ENCODE measurements around the gene LDLRAD3. TPM values are rescaled to one million over a fixed set of nuclear protein-coding genes. Genes with fewer than 3 reads are reported as not detected.

The LDLRAD3 gene
- total RNA-seq, 1 experiment from 2014 or later: 12.1 TPM

- H3K4me1 Mint-ChIP-seq: peaks cover 16 to 17% of the 10 kb centered on the region in 2 experiments
- WGBS (ENCODE audit: extremely low coverage, insufficient read length, low lambda C conversion rate): no CpG with 5 or more reads among the region's 4 CpGs
- no peak for DNase-seq
Measured at GRCh38 chr11:36009473-36009872, 65.6 kb downstream of the LDLRAD3 start.

More at GRCh38 chr11:36009473-36009872, 65.6 kb downstream of the LDLRAD3 start:
- H3K23ac ChIP-seq (ENCODE audit: insufficient read length, low read depth, low read length): no peak overlapping the region
- Mint-ChIP-seq H3K36me3 (ENCODE audit: insufficient read depth in 1 of 3, low read depth in 3 of 3) (peaks cover 5 to 16% (median 12%) of the 10 kb centered on the region in 3 experiments), H3K27me3 (ENCODE audit: low read depth) (no peaks in the 10 kb centered on the region), H3K27ac (no peak overlapping the region), H3K4me3 (no peak overlapping the region), H3K9me3 (peaks cover 11 to 16% of the 10 kb centered on the region in 2 experiments)
- no peak overlapping the region for H3T11ph ChIP-seq (ENCODE audit: low read length)
- no peak overlapping the region for H4K8ac ChIP-seq (replicated peaks; ENCODE audit: insufficient read length, low read depth, low read length)
- H2BK5ac ChIP-seq (ENCODE audit: insufficient read length, low read length): no peak overlapping the region
- no peaks in the 10 kb centered on the region for H3K27me3 ChIP-seq (ENCODE audit: insufficient read depth, low read length)
- no peak overlapping the region for H2AK5ac ChIP-seq (ENCODE audit: insufficient read length, low read length)
- no peak overlapping the region for H3K4ac ChIP-seq (ENCODE audit: low read depth, low read length)
- no peaks in the 10 kb centered on the region for H4K20me1 ChIP-seq (ENCODE audit: control insufficient read depth, insufficient read depth, insufficient read length)
- no peak overlapping the region for H2AFZ ChIP-seq (ENCODE audit: low read length)
- H4K91ac ChIP-seq (ENCODE audit: insufficient read length, low read depth, low read length): no peak overlapping the region
- no peak overlapping the region for H2BK15ac ChIP-seq (ENCODE audit: low read depth, low read length)
- no peak overlapping the region for H2BK120ac ChIP-seq (ENCODE audit: low read depth, low read length, poor library complexity, severe bottlenecking)
- H4K5ac ChIP-seq (ENCODE audit: insufficient read length, low read depth, low read length): no peak overlapping the region
- H3K27ac ChIP-seq (ENCODE audit: insufficient read length, low read depth, low read length): no peak overlapping the region
- no peaks in the 10 kb centered on the region for H3K4me1 ChIP-seq (ENCODE audit: insufficient read depth, low read length)
- no peak overlapping the region for H3K14ac ChIP-seq (ENCODE audit: insufficient read depth, low read length)
- TF ChIP-seq, protein P1, sequence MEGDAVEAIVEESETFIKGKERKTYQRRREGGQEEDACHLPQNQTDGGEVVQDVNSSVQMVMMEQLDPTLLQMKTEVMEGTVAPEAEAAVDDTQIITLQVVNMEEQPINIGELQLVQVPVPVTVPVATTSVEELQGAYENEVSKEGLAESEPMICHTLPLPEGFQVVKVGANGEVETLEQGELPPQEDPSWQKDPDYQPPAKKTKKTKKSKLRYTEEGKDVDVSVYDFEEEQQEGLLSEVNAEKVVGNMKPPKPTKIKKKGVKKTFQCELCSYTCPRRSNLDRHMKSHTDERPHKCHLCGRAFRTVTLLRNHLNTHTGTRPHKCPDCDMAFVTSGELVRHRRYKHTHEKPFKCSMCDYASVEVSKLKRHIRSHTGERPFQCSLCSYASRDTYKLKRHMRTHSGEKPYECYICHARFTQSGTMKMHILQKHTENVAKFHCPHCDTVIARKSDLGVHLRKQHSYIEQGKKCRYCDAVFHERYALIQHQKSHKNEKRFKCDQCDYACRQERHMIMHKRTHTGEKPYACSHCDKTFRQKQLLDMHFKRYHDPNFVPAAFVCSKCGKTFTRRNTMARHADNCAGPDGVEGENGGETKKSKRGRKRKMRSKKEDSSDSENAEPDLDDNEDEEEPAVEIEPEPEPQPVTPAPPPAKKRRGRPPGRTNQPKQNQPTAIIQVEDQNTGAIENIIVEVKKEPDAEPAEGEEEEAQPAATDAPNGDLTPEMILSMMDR (conservative IDR thresholded peaks at IDR 0.05): no peak
- no peak overlapping the region for H3K4me2 ChIP-seq (ENCODE audit: insufficient read depth, insufficient read length, low read length)
- H3K9me3 ChIP-seq (ENCODE audit: control insufficient read depth, low read depth, low read length): peaks cover 2% of the 10 kb centered on the region
- H3K79me1 ChIP-seq (ENCODE audit: insufficient read depth, low read depth, low read length, poor library complexity, severe bottlenecking): no peaks in the 10 kb centered on the region
- H3K18ac ChIP-seq (ENCODE audit: insufficient read length, low read depth, low read length): no peak overlapping the region
- H3K79me2 ChIP-seq (ENCODE audit: insufficient read depth, low read length): no peaks in the 10 kb centered on the region; the same call in 1 of the 2 replicates
- H2BK12ac ChIP-seq (ENCODE audit: insufficient read length, low read depth, low read length): no peak overlapping the region
- H3K56ac ChIP-seq (ENCODE audit: insufficient read length, low read depth, low read length): no peak overlapping the region
- H3K9ac ChIP-seq (ENCODE audit: extremely low read depth, insufficient read length, low read length): no peak overlapping the region
- no peaks in the 10 kb centered on the region for H3K23me2 ChIP-seq (ENCODE audit: insufficient read length, low read depth, low read length, poor library complexity, severe bottlenecking)
- H2BK20ac ChIP-seq (ENCODE audit: low read depth, low read length, poor library complexity, severe bottlenecking): no peak overlapping the region
